Measurements from ENCODE around the gene ALPG. TPM values are rescaled to one million over a fixed set of nuclear protein-coding genes. Genes with fewer than 3 reads are reported as not detected.
"Not testable (repeated sequence)": the region's sequence is repeated elsewhere in the genome, so short reads cannot be mapped to it uniquely, and the experiment has no call there.

Gene ALPG
- polyA plus RNA-seq, 10 donors: 0.17 to 0.30 TPM; not detected in 8

DNA sequence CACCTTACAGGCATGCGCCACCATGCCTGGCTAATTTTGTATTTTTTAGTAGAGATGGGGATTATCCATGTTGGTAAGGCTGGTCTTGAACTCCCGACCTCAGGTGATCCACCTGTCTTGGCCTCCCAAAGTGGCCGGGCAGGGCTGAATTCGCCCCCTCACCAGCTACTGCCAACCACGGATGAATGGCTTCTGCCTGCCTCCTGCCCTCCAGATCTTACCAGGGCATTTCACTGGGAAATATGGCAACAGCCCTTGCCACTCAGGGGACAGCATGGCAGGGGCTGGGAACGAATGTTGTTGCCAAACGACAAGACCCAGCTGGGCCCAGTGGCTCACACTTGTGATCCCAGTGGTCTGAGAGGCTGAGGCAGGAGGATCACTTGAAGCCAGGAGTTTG is 29.9 kb upstream of the ALPG start:
- DNase-seq: no peak

DNA sequence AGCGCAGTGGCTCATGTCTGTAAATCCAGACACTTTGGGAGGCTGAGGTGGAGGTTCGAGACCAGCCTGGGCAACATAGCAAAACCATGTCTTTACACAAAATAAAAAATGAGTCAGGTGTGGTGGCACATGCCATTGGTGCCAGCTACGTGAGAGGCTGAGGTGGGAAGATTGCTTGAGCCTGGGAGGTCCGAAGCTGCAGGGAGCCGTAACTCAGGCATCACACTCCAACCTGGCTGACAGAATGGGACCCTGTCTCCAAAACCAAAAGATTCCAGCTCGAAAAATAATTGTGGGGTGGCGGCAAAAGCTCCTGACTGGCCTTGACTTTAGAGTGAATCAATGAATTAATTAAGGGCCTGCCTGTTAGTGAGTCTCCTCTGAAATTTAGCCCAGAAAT is 29.3 kb upstream of the ALPG start:
- no peak for DNase-seq

DNA sequence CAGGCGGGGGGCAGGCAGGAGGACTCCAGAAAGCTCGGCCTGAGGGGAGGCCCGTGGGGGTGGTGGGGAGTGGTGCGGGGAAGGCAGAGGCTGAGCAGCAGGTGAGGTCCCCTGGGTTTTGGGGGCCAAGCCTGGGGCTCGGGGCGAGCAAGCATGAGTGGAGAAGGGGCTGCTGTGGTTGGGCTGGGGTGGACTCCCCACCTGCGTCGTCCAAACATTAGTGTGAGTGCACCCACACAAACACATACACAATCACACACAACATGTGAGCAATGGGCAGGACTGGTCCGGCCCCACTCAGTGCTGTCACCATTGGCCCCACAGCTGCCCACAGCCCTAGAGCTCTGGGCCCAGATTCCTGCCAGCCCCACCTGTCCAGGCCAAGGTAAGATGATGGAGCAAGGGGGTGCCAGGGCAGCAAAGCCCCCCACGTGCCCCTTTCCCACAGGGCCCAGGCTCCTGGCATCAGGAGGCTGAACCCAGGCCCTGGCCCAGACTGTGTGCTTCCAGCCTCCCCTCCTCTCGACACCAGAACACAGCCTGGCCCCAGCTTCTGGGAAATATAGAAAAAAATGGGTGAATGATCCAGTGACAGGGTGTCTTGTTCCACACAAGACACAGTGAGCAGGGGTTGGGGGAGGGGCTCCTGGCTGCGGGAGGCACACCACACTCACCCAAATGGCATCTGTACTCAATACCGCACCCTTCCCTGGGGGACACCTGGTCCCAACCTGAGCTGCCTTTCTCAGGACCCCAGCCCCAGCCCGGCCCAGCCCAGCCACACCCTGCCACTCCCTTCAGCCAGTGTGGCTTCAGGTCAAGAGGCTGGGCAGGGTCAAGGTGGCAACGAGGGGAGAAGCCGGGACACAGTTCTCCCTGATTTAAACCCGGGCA is 28.6 kb upstream of the ALPG start:
- DNase-seq: no peak

DNA sequence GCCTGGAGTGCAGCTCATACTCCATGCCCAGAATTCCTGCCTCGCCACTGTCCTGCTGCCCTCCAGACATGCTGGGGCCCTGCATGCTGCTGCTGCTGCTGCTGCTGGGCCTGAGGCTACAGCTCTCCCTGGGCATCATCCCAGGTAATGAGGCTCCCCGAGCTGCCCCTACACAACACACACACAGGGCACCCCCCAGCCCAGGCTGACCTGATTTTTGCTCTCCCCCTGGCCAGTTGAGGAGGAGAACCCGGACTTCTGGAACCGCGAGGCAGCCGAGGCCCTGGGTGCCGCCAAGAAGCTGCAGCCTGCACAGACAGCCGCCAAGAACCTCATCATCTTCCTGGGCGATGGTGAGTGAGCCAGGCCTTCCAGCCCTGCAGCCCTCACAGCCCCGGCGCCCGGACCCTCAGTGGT is 27.9 kb upstream of the ALPG start, which contains the start of gene ALPP:
Gene ALPP (plus strand): TSS at position 17 of the 417 bp plus-strand sequence. CDS start 52 bp downstream, at position 69.
- not testable (repeated sequence) for DNase-seq

DNA sequence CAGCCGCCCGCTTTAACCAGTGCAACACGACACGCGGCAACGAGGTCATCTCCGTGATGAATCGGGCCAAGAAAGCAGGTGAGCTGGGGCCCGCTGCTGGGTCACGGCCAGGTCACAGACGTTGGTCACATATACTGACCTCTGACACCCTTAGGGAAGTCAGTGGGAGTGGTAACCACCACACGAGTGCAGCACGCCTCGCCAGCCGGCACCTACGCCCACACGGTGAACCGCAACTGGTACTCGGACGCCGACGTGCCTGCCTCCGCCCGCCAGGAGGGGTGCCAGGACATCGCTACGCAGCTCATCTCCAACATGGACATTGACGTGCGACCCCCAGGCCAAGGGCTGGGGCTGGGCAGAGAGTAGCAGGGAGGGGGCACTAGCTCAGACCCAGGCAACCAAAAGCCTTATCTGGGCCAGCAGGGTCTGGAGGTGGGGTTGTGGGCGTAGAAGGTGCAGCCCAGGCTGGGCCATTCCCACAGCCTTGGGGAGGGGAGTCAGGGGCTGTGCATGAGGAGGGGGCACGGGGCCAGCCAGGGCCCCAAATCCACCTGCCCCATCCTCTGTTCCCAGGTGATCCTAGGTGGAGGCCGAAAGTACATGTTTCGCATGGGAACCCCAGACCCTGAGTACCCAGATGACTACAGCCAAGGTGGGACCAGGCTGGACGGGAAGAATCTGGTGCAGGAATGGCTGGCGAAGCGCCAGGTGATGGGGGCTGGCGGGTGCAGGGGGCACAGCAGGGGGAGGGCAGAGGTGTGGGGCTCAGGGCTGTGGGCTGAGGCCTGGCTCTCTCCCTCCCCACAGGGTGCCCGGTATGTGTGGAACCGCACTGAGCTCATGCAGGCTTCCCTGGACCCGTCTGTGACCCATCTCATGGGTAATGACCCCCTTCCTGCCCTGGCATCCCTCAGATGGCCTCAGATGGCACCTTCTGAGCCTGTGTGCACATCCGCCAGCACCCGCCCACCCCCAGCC is 26.7 kb upstream of the ALPG start:
- not testable (repeated sequence) for DNase-seq

DNA sequence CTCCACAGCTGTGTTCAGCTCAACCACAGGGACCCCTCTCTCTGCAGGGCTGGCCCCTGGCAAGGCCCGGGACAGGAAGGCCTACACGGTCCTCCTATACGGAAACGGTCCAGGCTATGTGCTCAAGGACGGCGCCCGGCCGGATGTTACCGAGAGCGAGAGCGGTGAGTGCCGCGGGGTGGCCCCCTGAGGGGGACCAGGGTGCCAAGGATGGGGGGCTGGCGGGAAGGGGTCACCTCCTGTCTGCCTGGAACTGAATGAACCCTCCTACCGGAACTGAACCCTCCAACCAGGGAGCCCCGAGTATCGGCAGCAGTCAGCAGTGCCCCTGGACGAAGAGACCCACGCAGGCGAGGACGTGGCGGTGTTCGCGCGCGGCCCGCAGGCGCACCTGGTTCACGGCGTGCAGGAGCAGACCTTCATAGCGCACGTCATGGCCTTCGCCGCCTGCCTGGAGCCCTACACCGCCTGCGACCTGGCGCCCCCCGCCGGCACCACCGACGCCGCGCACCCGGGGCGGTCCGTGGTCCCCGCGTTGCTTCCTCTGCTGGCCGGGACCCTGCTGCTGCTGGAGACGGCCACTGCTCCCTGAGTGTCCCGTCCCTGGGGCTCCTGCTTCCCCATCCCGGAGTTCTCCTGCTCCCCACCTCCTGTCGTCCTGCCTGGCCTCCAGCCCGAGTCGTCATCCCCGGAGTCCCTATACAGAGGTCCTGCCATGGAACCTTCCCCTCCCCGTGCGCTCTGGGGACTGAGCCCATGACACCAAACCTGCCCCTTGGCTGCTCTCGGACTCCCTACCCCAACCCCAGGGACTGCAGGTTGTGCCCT is 25.2 kb upstream of the ALPG start:
- DNase-seq: not testable (repeated sequence)

DNA sequence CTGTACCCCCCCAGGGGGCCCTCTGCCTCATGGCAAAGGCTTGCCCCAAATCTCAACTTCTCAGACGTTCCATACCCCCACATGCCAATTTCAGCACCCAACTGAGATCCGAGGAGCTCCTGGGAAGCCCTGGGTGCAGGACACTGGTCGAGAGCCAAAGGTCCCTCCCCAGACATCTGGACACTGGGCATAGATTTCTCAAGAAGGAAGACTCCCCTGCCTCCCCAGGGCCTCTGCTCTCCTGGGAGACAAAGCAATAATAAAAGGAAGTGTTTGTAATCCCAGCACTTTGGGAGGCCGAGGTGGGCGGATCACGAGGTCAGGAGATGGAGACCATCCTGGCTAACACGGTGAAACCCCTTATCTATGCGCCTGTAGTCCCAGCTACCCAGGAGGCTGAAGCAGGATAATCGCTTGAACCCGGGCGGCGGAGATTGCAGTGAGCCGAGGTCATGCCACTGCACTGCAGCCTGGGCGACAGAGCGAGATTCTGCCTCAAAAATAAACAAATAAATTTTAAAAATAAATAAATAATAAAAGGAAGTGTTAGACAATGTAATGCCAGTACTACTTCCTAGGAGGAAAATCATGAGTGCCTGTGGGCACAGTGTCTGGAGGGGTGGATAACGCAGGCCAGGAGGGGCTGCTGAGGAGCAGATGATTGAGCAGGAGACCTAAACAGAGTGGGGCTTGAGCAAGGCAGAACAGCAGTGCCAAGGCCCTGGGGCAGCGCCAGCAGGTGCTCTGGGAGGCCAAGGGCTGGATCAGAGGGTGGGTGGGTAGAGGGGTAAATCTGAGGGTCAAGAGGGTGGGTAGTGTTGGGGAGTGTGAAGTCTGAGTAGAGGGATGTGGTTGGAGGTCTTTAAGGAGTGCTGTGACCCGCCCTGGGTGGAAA is 24.1 kb upstream of the ALPG start:
- DNase-seq: no peak

DNA sequence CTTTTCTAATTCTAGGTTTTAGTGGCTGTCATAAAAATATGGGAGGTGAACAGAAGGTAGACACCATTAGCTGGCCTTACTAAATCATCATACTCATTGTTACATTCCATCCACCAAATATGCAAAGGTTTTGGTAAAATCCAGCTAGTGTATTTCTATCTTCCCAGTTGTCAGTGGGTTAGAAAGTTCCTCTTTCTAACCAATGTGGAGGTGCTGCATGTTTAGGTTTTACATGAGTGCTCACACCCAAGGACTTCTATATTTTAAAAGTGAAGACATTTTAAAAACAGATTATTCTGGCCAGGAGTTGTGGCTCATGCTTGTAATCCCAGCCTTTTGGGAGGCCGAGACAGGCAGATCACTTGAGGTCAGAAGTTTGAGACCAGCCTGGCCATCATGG is 22.2 kb upstream of the ALPG start:
- no peak for DNase-seq

DNA sequence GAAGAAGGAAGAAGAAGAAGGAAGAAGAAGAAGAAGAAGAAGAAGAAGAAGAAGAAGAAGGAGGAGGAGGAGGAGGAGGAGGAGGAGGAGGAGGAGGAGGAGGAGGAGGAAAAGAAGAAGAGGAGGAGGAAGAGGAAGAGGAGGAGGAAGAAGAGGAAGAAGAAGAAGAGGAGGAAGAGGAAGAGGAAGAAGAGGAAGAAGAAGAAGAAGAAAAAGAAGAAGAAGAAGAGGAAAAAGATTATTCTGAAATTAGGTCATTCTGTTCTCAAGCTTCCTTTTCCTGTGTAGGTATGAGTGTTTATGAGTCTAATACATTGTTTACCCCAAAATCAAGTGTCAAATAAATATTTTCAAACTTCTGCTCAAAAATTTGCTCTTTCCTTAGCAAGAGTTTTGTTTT is 21.6 kb upstream of the ALPG start:
- not testable (repeated sequence) for DNase-seq

DNA sequence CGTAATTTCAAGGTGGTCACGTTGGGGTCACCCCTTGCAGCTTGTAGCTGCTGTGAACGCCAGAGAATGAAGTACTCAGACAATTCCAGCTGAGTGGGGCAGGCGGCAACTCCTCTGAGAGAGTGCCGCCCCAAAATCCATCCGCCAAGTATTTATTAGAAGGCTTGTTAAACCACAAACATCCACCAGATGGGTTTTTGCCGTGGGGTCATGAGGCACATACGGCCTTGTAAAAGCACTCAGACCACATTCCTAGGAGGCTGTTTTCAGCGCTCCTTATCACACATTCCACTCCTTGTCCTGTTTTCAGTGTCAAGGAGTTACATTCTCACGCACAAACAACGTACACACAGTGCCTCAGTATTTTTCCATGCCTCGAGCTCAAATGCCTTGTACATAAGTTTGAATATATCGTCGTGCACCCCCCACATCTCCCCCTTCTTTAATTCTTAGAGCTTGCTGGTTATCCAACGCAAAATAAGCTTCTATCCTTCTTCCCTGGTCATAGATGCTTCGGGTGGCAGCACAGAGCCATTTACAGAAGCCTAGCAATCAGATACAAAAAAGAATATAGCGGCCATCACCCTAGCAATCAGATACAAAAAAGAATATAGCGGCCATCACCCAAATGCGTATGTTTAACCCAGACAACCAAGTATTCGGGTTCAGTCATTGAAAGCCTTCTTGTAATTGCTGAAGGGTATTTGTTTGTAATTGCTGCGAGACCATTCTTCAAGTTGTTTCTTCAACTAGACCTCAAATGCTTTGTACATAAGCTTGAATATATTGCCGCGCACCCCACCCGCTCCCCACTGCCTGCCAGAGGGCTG is 20.8 kb upstream of the ALPG start:
- peak in 1 of 3 donors; percentile 41 for DNase-seq

DNA sequence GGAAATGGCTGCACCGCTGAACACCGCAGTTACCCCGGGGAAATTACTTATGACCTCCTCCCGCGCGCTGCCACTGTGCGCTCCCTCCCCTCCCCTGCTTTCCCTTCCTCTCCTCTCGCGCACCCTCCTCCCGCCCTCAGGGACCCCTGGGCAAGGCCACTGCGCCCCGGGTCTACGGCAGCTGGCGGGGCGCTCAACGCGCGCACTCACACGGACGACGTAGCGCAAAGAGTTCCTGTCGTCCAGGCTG is 20.2 kb upstream of the ALPG start:
- DNase-seq: no peak

DNA sequence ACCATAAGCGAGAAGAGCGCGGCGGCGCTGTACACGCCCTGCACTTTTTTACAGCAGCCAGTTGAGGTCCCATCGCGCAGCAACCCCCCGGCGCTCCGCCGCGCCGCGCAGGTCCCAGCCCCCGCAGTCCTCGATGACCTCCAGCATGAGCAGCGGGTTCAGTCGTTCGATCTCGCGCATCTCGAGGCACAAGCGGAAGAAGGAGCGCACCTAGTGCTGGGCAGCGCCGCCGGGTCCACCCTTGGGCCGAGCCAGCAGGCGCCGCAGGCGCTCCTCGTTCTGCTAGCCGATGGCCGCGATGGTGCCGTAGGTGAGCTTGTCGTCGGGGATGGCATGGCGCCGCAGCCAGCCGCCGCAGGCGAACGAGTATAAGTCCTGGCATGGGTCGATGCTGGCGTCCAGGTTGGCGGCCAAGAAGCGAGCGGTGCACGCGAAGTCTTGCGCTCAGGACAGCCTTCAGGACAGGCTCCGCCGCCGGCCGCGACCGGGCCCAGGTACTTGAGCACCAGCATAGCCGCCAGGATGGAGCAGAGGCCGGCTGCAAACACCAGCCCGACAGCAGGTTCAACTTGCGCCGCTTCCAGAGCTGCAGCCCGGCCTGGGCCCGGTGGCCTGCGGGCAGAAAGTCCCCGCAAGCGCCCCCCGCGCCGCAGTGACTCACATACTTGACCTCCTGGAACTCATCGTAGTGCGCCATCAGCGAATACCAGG is 19.7 kb upstream of the ALPG start:
- peak in 1 of 3 donors; percentile 39 for DNase-seq

DNA sequence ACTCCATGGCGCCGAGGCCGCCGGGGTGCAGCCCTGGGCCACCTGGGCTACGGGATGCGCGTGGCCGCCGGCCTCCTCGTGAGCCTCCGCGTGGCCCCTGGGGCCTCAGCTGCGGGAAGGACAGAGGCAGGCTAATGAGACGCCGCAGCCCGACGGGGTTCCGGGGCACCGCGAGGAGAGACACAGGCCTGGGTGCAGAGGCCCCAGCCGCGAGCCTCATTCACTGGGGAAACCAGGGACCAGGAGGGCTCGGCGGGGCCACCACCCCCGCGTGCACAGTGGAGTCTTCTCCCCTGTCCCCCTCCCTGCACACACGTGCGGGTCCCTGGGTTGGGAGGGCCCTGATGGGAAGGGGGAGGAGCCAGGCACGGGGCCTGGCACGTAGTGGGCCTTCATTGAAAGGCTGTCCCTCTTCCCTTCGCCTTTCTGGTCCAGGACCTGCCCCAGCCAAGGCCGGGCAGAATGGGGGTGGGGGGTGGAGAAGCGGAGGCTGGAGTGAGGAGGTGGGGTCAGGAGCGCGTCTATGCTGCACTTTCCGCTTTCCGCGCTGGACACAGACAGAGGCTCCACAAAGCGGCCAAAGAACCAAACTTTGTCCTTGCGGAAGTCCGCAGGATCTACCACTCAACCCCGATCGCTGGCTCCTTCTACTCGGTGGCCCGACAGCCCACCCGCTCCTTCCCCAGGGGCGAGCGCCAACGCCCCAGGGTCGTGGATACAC is 19.0 kb upstream of the ALPG start:
- DNase-seq: no peak

DNA sequence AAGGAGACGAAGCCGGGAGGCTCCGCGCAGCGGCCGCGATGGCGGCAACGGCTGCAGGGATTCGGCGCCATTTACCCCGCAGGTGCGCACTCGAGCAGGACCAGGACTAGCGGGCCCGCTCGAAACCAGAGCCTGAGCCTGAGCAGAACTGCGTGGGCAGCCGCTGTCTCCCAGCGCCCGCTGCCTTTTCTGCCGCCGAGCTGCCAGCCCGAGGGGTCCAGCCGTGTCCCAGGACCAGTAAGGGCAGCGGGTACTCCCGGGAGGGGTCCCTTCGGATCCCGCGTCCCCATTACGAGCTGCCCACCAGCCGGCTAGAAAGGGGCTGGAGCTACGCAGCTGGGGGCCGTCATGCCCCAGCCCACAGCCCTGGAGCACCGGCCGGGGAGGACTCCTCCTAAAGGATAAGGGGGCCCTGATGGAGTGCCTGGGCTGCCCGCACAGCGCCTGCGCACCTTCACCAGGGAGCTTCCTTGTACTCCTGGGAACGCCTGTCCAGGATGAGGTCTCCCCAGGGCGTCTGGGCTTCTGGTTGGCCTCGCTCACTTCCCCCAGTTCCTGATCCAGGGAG is 18.2 kb upstream of the ALPG start:
- DNase-seq: no peak

DNA sequence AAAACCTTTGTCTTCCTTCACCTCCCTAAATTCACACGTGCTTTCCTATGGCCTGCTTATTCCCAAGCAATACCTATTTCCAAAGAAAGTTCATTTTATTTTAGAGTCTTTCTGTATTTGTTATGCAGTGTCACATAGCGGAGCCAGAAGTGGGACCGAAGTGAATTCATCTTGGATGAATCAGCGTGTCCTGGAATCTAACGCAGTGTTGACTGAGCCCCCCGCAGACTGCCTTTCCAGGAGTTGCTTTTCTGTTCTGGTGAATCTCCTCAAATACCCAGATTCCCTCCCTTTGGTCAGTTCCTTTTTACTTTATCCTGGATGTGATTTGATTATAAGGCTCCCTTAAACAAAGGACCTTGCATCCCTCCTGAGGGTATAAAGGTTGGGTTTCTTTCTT is 17.3 kb upstream of the ALPG start:
- peak in 1 of 3 donors; percentile 21 for DNase-seq

DNA sequence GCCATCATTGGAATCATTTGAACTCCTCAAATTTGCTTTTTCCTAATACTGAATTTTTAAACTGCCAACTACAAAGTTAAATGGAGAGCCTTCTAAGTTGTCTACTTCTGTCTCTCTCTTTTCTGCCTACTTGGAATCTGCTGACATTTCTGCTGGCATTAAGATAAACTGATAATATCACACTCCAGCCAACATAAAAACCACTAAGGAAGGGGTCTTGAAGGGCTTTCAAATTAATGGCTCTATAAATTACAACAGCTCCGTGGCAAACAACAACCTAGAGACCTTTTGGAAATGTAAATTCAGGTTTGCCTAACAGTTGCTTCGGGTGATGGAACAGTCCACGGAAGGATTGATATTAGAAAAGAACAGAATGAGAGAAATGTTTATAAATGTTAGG is 16.0 kb upstream of the ALPG start:
- DNase-seq: no peak

DNA sequence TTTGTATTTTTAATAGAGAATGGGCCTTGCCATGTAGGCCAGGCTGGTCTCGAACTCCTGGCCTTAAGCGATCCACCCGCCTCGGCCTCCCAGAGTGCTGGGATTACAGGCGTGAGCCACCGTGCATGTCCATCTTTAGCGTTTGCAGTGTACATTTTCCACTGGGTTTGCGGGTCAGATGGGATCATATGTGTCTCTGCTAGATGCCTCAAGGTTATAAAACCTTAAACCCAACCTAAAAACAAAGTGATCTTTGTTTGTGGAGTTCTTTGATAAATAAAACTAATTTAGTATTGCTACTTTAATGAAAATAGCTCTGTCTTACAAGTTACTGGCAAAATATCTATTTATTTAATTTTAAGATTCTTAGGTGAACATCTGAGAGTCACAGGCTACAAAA is 13.1 kb upstream of the ALPG start:
- DNase-seq: no peak

DNA sequence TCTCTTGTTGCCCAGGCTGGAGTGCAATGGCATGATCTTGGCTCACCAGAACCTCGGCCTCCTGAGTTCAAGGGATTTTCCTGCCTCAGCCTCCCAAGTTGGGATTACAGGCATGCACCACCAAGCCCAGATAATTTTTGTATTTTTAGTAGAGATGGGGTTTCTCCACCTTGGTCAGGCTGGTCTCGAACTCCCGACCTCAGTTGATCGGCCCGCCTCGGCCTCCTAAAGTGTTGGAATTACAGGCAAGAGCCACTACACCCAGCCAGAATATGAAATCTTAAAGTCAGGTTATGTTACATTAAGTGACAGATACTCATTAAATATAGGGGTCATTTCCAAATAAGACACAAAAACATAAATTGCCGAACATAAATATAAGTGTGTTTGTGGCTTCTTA is 12.2 kb upstream of the ALPG start:
- not testable (repeated sequence) for DNase-seq
